ENCODE data around the gene ACOXL. TPM values are rescaled to one million over a fixed set of nuclear protein-coding genes. Genes with fewer than 3 reads are reported as not detected.

ACOXL gene
- total and polyA plus RNA-seq, 2 donors (not counting 3 experiments of a cell fraction or from before 2014, with no cell fraction given): not detected

DNA sequence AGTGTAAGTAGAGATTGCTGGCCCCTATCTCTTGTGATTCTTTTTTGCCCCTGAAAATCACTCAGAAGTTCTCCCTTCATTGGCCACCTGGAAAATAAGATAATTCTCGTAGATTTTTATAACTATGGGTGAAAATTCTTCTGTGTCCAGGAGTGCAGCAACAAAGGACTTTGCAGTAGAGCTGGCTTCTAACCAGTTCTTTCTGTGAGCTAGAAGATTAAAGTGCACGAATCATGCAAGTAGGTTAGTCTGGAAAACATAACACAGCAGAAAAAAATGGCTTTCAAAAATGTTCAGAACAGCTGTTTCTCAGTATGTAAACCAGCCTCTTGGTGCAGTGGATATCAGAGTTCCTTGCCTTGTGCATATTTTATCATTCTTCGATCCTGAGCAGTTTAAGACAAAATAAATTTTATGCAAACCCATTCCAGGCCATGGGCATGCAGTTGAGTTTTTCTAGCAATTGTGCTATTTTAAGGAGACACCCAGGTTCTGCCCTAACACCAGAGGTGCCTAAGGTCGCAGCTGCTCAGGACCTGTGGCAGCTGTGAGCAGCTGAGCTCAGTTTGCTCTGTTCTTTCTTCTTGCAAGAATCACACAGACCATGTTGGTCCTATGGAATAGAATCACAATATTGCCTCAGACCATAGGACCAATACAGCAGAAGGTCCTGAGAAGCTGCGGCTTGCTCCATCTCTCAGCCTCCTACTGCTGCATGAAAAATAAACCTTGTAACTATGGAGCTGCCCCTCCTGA, 307.4 kb downstream of the ACOXL start:
- no peaks in the 10 kb centered on the region for H3K9me1 ChIP-seq (replicated peaks; ENCODE audit: control insufficient read depth, extremely low read depth, insufficient read depth, low read length)
- DNase-seq (ENCODE audit: low read depth, low spot score) (no peak), FAIRE-seq (no peak)
- intact Hi-C loops (cut with micrococcal nuclease) (no loop called here), dilution Hi-C loops (cut with MboI; ENCODE audit: extremely low pct_ligation_motif_present, low sequenced_read_pairs) (no loop called here)
- H3K4me1 ChIP-seq (ENCODE audit: control insufficient read depth, extremely low read depth, insufficient read depth, low read length): no peaks in the 10 kb centered on the region
- H3K9ac ChIP-seq (replicated peaks; ENCODE audit: extremely low read depth, insufficient read depth, low read length): no peak overlapping the region
- H3K36me3 ChIP-seq (ENCODE audit: control insufficient read depth in 2 of 2, extremely low read depth in 1 of 2, insufficient read depth in 2 of 2, low read length in 2 of 2): no peaks in the 10 kb centered on the region
- TF ChIP-seq, protein P1, sequence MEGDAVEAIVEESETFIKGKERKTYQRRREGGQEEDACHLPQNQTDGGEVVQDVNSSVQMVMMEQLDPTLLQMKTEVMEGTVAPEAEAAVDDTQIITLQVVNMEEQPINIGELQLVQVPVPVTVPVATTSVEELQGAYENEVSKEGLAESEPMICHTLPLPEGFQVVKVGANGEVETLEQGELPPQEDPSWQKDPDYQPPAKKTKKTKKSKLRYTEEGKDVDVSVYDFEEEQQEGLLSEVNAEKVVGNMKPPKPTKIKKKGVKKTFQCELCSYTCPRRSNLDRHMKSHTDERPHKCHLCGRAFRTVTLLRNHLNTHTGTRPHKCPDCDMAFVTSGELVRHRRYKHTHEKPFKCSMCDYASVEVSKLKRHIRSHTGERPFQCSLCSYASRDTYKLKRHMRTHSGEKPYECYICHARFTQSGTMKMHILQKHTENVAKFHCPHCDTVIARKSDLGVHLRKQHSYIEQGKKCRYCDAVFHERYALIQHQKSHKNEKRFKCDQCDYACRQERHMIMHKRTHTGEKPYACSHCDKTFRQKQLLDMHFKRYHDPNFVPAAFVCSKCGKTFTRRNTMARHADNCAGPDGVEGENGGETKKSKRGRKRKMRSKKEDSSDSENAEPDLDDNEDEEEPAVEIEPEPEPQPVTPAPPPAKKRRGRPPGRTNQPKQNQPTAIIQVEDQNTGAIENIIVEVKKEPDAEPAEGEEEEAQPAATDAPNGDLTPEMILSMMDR (IDR thresholded peaks at IDR 0.05; ENCODE audit: extremely low read depth in 1 of 2, insufficient read depth in 1 of 2, low read depth in 1 of 2, low read length in 2 of 2): no peak
- TF ChIP-seq JUN (IDR thresholded peaks at IDR 0.05; ENCODE audit: borderline replicate concordance, insufficient read depth, insufficient read length, low read depth): no peak
- TF ChIP-seq, protein P2, sequence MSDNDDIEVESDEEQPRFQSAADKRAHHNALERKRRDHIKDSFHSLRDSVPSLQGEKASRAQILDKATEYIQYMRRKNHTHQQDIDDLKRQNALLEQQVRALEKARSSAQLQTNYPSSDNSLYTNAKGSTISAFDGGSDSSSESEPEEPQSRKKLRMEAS (IDR thresholded peaks at IDR 0.05; ENCODE audit: insufficient read depth, insufficient read length): no peak
- BruUV-seq (replicated peaks): no TSS peak
- no peak overlapping the region for H3K4me3 ChIP-seq (replicated peaks in 1 of 3; ENCODE audit: insufficient read depth in 1 of 3, low read depth in 1 of 3, low read length in 3 of 3)
- no peaks in the 10 kb centered on the region for H4K20me1 ChIP-seq (replicated peaks; ENCODE audit: control insufficient read depth, extremely low read depth, insufficient read depth, low read length)
- H3K79me2 ChIP-seq (ENCODE audit: control insufficient read depth, insufficient read depth, low read length): no peaks in the 10 kb centered on the region
- no peak overlapping the region for H3K4me2 ChIP-seq (ENCODE audit: insufficient read depth, low read length)
- no peaks in the 10 kb centered on the region for H3K9me3 ChIP-seq (replicated peaks; ENCODE audit: control insufficient read depth, insufficient read depth, low read length)
- H3K27ac ChIP-seq (ENCODE audit: insufficient read depth, low read depth, low read length): no peak overlapping the region
- H3K27me3 ChIP-seq (ENCODE audit: control insufficient read depth in 2 of 2, insufficient read depth in 2 of 2, low read length in 2 of 2): peaks cover 8 to 18% of the 10 kb centered on the region in 2 experiments
- ChIA-PET POLR2A (no interaction called here), CTCF (interaction anchor here (0.5 to 1.0 kb wide), 2 partner anchors 26 to 704 kb away, joined by 3 read pairs; no protein-coding TSS in a partner anchor)
- no peak overlapping the region for H2AFZ ChIP-seq (ENCODE audit: low read depth, low read length)
